Measurements from ENCODE around the gene SARDH. TPM values are rescaled to one million over a fixed set of nuclear protein-coding genes. Genes with fewer than 3 reads are reported as not detected.

The SARDH gene
- total and polyA plus RNA-seq, 2 donors (not counting 3 experiments of a cell fraction or from before 2014, with no cell fraction given): 0.19 to 0.44 TPM

DNA sequence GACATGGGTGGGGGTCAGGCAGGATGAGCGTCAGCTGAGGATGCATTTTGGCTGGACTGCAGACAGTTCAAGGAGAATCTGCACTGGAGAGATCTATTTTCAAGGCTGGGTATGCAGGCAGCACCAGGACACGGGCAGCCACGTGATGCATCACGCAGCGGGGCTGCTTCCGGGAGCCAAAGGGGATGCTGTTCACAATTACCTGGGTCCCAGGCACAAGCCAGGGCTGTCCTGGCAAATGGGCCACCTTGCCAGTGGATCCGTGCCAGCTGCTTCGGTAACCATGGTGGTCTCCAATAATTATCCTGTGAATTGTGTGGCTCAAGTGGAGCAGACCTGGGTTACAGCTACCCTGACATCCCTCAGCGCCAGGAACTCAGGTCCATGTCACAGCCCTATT is 84.5 kb downstream of the SARDH start:
- FAIRE-seq: no peak
- no peak overlapping the region for H2AFZ ChIP-seq (ENCODE audit: low read depth, low read length)
- ChIA-PET POLR2A (no interaction called here), CTCF (no interaction called here)
- H3K4me3 ChIP-seq (replicated peaks in 1 of 3; ENCODE audit: insufficient read depth in 1 of 3, low read depth in 1 of 3, low read length in 3 of 3): no peak overlapping the region
- TF ChIP-seq, protein P1, sequence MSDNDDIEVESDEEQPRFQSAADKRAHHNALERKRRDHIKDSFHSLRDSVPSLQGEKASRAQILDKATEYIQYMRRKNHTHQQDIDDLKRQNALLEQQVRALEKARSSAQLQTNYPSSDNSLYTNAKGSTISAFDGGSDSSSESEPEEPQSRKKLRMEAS (IDR thresholded peaks at IDR 0.05; ENCODE audit: insufficient read depth, insufficient read length): no peak
- no peak for TF ChIP-seq CTCF (IDR thresholded peaks at IDR 0.05; ENCODE audit: extremely low read depth in 1 of 2, insufficient read depth in 1 of 2, low read depth in 1 of 2, low read length in 2 of 2)
- no peak for TF ChIP-seq POLR2A (IDR thresholded peaks at IDR 0.05; ENCODE audit: low read depth, low read length)
- no peak for TF ChIP-seq GATA2 (IDR thresholded peaks at IDR 0.05; ENCODE audit: insufficient read depth, insufficient read length, low read depth, low read length)
- no peak for TF ChIP-seq MYC (IDR thresholded peaks at IDR 0.05; ENCODE audit: low read depth, low read length)
- TF ChIP-seq FOS (IDR thresholded peaks at IDR 0.05; ENCODE audit: borderline replicate concordance, insufficient read depth, low read length): no peak
- no peak for TF ChIP-seq POLR2AphosphoS5 (IDR thresholded peaks at IDR 0.05; ENCODE audit: insufficient read depth, low read depth, low read length)
- no peak for TF ChIP-seq EZH2 (IDR thresholded peaks at IDR 0.05; ENCODE audit: borderline replicate concordance, low read depth, low read length, severe bottlenecking)
- TF ChIP-seq JUN (IDR thresholded peaks at IDR 0.05; ENCODE audit: borderline replicate concordance, insufficient read depth, insufficient read length, low read depth): no peak
- no peaks in the 10 kb centered on the region for H3K9me1 ChIP-seq (replicated peaks; ENCODE audit: control insufficient read depth, extremely low read depth, insufficient read depth, low read length)
- no peaks in the 10 kb centered on the region for H4K20me1 ChIP-seq (replicated peaks; ENCODE audit: control insufficient read depth, extremely low read depth, insufficient read depth, low read length)
- no peak for DNase-seq (ENCODE audit: low read depth, low spot score)
- dilution Hi-C loops (cut with MboI; ENCODE audit: extremely low pct_ligation_motif_present, low sequenced_read_pairs): no loop called here
- no peaks in the 10 kb centered on the region for H3K79me2 ChIP-seq (ENCODE audit: control insufficient read depth, insufficient read depth, low read length)
- no peaks in the 10 kb centered on the region for H3K9me3 ChIP-seq (replicated peaks; ENCODE audit: control insufficient read depth, insufficient read depth, low read length)
- H3K9ac ChIP-seq (replicated peaks; ENCODE audit: extremely low read depth, insufficient read depth, low read length): no peak overlapping the region
- no peak overlapping the region for H3K27ac ChIP-seq (ENCODE audit: insufficient read depth, low read depth, low read length)
- no peaks in the 10 kb centered on the region for H3K36me3 ChIP-seq (ENCODE audit: control insufficient read depth in 2 of 2, extremely low read depth in 1 of 2, insufficient read depth in 2 of 2, low read length in 2 of 2)
- no peaks in the 10 kb centered on the region for H3K4me1 ChIP-seq (ENCODE audit: control insufficient read depth, extremely low read depth, insufficient read depth, low read length)
- BruUV-seq (replicated peaks): no TSS peak
- H3K27me3 ChIP-seq (ENCODE audit: control insufficient read depth in 2 of 2, insufficient read depth in 2 of 2, low read length in 2 of 2): peaks cover 0 to 8% of the 10 kb centered on the region in 2 experiments
- no peak overlapping the region for H3K4me2 ChIP-seq (ENCODE audit: insufficient read depth, low read length)
- intact Hi-C loops (cut with micrococcal nuclease): loop anchor here (1.0 kb wide), 1 partner anchor 47 kb away; no protein-coding TSS in a partner anchor
